ENCODE data around the gene HIBADH. TPM values are rescaled to one million over a fixed set of nuclear protein-coding genes. Genes with fewer than 3 reads are reported as not detected.
A peak's percentile ranks its signal among the peaks of the same experiment; 100 is the strongest.

HIBADH gene
- total RNA-seq, 2 experiments from 2014 or later: 19.2 to 24.0 TPM

GRCh38 chr7:27587429-27587828 lies 75.3 kb downstream of the HIBADH start:
- intact Hi-C loops (cut with micrococcal nuclease; ENCODE audit: unreplicated experiment): loop anchor here (5.0 kb wide), 1 partner anchor 335 kb away; no protein-coding TSS in a partner anchor
- ChIA-PET CTCF (ENCODE audit: unreplicated experiment) (no interaction called here), POLR2A (interaction anchor here (0.8 to 1.3 kb wide), 5 partner anchors 14 to 304 kb away, joined by 3 to 4 read pairs (median 3); no protein-coding TSS in a partner anchor)
- TF ChIP-seq EZH2phosphoT487 (IDR thresholded peaks at IDR 0.05; ENCODE audit: borderline replicate concordance, low read depth, low read length): no peak
- TF ChIP-seq CTCF (conservative IDR thresholded peaks at IDR 0.05; ENCODE audit: low read length): no peak
- H3K9me2 ChIP-seq (ENCODE audit: insufficient read depth, low read length): no peaks in the 10 kb centered on the region
- no TSS peak for BruUV-seq (replicated peaks)
- H3K27ac ChIP-seq (ENCODE audit: low read depth, low read length, poor library complexity, severe bottlenecking): no peak overlapping the region
- H3K36me3 ChIP-seq (ENCODE audit: insufficient read depth, low read length): no peaks in the 10 kb centered on the region
- peak overlapping the region; percentile 69 for H3K4me2 ChIP-seq (ENCODE audit: low read length)
- H4K20me1 ChIP-seq (ENCODE audit: insufficient read depth, low read length): no peaks in the 10 kb centered on the region
- DNase-seq (ENCODE audit: low spot score): no peak
- H3K9me3 ChIP-seq (ENCODE audit: low read length): no peaks in the 10 kb centered on the region
- H3K79me2 ChIP-seq (ENCODE audit: insufficient read depth, low read depth, low read length): no peaks in the 10 kb centered on the region
- H3K4me1 ChIP-seq (ENCODE audit: insufficient read depth, low read length, poor library complexity, severe bottlenecking): peaks cover 15% of the 10 kb centered on the region
- H2AFZ ChIP-seq (ENCODE audit: low read length): no peak overlapping the region
- H3K4me3 ChIP-seq (ENCODE audit: low read depth, low read length, poor library complexity, severe bottlenecking): no peak overlapping the region

- Histone ChIP-seq H4K20me1 (ENCODE audit: insufficient read depth, low read length) (no peaks in the 10 kb centered on the region), H2AFZ (ENCODE audit: low read length) (no peak overlapping the region), H3K79me2 (ENCODE audit: insufficient read depth, low read depth, low read length) (no peaks in the 10 kb centered on the region), H3K4me3 (ENCODE audit: low read depth, low read length, poor library complexity, severe bottlenecking) (peak overlapping the region; percentile 30), H3K9me2 (ENCODE audit: insufficient read depth, low read length) (no peaks in the 10 kb centered on the region), H3K27ac (ENCODE audit: low read depth, low read length, poor library complexity, severe bottlenecking) (no peak overlapping the region), H3K9me3 (ENCODE audit: low read length) (no peaks in the 10 kb centered on the region), H3K4me2 (ENCODE audit: low read length) (peak overlapping the region; percentile 69), H3K4me1 (ENCODE audit: insufficient read depth, low read length, poor library complexity, severe bottlenecking) (peaks cover 15% of the 10 kb centered on the region), H3K36me3 (ENCODE audit: insufficient read depth, low read length) (no peaks in the 10 kb centered on the region)
- intact Hi-C loops (cut with micrococcal nuclease; ENCODE audit: unreplicated experiment): loop anchor here (5.0 kb wide), 1 partner anchor 335 kb away; no protein-coding TSS in a partner anchor
- ChIA-PET POLR2A (interaction anchor here (0.8 to 1.3 kb wide), 3 partner anchors 14 to 304 kb away, joined by 3 to 4 read pairs (median 3); no protein-coding TSS in a partner anchor), CTCF (ENCODE audit: unreplicated experiment) (no interaction called here)
- DNase-seq (ENCODE audit: low spot score): peak; percentile 75
- TF ChIP-seq EZH2phosphoT487 (IDR thresholded peaks at IDR 0.05; ENCODE audit: borderline replicate concordance, low read depth, low read length) (no peak), CTCF (conservative IDR thresholded peaks at IDR 0.05; ENCODE audit: low read length) (no peak)
- no TSS peak for BruUV-seq (replicated peaks)
These were observed 75.9 kb downstream of the HIBADH start for GRCh38 chr7:27586825-27587224.

- no peak for DNase-seq (ENCODE audit: low spot score)
- Histone ChIP-seq H4K20me1 (ENCODE audit: insufficient read depth, low read length) (no peaks in the 10 kb centered on the region), H3K36me3 (ENCODE audit: insufficient read depth, low read length) (no peaks in the 10 kb centered on the region), H3K27ac (ENCODE audit: low read depth, low read length, poor library complexity, severe bottlenecking) (no peak overlapping the region), H2AFZ (ENCODE audit: low read length) (no peak overlapping the region), H3K79me2 (ENCODE audit: insufficient read depth, low read depth, low read length) (no peaks in the 10 kb centered on the region), H3K4me2 (ENCODE audit: low read length) (no peak overlapping the region; the same call in 1 of the 2 replicates), H3K4me3 (ENCODE audit: low read depth, low read length, poor library complexity, severe bottlenecking) (no peak overlapping the region), H3K9me2 (ENCODE audit: insufficient read depth, low read length) (no peaks in the 10 kb centered on the region), H3K9me3 (ENCODE audit: low read length) (no peaks in the 10 kb centered on the region), H3K4me1 (ENCODE audit: insufficient read depth, low read length, poor library complexity, severe bottlenecking) (peaks cover 15% of the 10 kb centered on the region)
- ChIA-PET CTCF (ENCODE audit: unreplicated experiment) (interaction anchor here (0.6 to 0.7 kb wide), 2 partner anchors 199 to 303 kb away, joined by 3 read pairs; no protein-coding TSS in a partner anchor), POLR2A (interaction anchor here (0.6 kb wide), 2 partner anchors 18 to 308 kb away, joined by 3 to 7 read pairs; no protein-coding TSS in a partner anchor)
- no TSS peak for BruUV-seq (replicated peaks)
- intact Hi-C loops (cut with micrococcal nuclease; ENCODE audit: unreplicated experiment): loop anchor here (5.0 kb wide), 1 partner anchor 336 kb away; no protein-coding TSS in a partner anchor
- TF ChIP-seq EZH2phosphoT487 (IDR thresholded peaks at IDR 0.05; ENCODE audit: borderline replicate concordance, low read depth, low read length): no peak
- TF ChIP-seq CTCF (conservative IDR thresholded peaks at IDR 0.05; ENCODE audit: low read length): no peak
These were observed 76.8 kb downstream of the HIBADH start for GRCh38 chr7:27585781-27586447.
